HCT116 (cell line): ENCODE results near the gene TDRD10. TPM values are rescaled to one million over a fixed set of nuclear protein-coding genes. Genes with fewer than 3 reads are reported as not detected.

Experiments
- ATAC-seq: fragments of 200-7000 bp; cut with Tn5 transposase; 2 replicates; pipeline ENCODE4 v1.9.1; 2020; ENCODE audit warnings: mild to moderate bottlenecking, moderate library complexity
- BruUV-seq: library from RNA; stranded (reverse); fragments of 400-500 nt; replicated peaks from 2 replicates; lab custom pipeline; 2021; lab: Mats Ljungman, UMichigan
- CTCF ChIA-PET: fragments of 300-600 bp; sonication (Branson Sonifier 250); formaldehyde crosslinking; loops from one replicate; lab custom pipeline; 2021; ENCODE audit warnings: antibody characterized with exemption; lab: Charles Lee
- POLR2A ChIA-PET: fragments of 300-600, 350-600 bp; sonication (Branson Sonifier 250); formaldehyde crosslinking; loops from one replicate; lab custom pipeline; 2021; ENCODE audit warnings: antibody characterized with exemption; lab: Charles Lee
- RAD21 ChIA-PET, 2 experiments: fragments of 300-600 bp; sonication (Branson Sonifier 250); formaldehyde crosslinking; loops; one replicate each; lab custom pipeline; 2023; ENCODE audit warnings: low total read pairs in 2 of 2; ENCODE audit not compliant: uncharacterized antibody in 2 of 2, unreplicated experiment in 2 of 2, low non-redundant PET in 1 of 2; lab: Charles Lee
- DNase-seq: peaks from one replicate; pipeline ENCODE4 v3.0.0-alpha.2; 2010; ENCODE audit warnings: low read depth, low spot score
- H2AFZ ChIP-seq: fragments of 200-600 bp; shearing (Covaris generic), sonication (generic); 2 replicates; pipeline ENCODE4 v1.6.1; 2017; ENCODE audit warnings: low read depth, mixed run types, mixed read lengths, antibody characterized with exemption, low read length; ENCODE audit not compliant: poor library complexity, severe bottlenecking
- H3K27ac ChIP-seq: 2 replicates; pipeline ENCODE4 v1.5.1; 2012; ENCODE audit warnings: low read depth, low read length
- H3K27me3 ChIP-seq: fragments of 200-600 bp; sonication (generic); 2 replicates; pipeline ENCODE4 v1.6.1; 2016; ENCODE audit warnings: mixed run types, low read length, mixed read lengths; ENCODE audit not compliant: insufficient read depth
- H3K36me3 ChIP-seq, 2 experiments: fragments of 200-500 bp in 1 of 2; fragments of 200-600 bp in 1 of 2; sonication (Bioruptor generic) in 1 of 2; sonication (generic) in 1 of 2; 2 replicates each; pipeline versions ENCODE4 v1.5.1 to v1.6.1; 2014 to 2016; ENCODE audit warnings: low read length in 2 of 2, inconsistent platforms in 1 of 2, mixed read lengths in 1 of 2, mixed run types in 1 of 2; ENCODE audit not compliant: insufficient read depth in 2 of 2, control insufficient read depth in 1 of 2
- H3K4me1 ChIP-seq, 2 experiments: fragments of 200-600 bp in 1 of 2; sonication (generic) in 1 of 2; 2 replicates each; pipeline versions ENCODE4 v1.5.1 to v1.6.1; 2012 to 2017; ENCODE audit warnings: low read length in 2 of 2, inconsistent platforms in 1 of 2, mild to moderate bottlenecking in 1 of 2, mixed read lengths in 1 of 2, mixed run types in 1 of 2, moderate library complexity in 1 of 2; ENCODE audit not compliant: insufficient read depth in 2 of 2, control insufficient read depth in 1 of 2
- H3K4me2 ChIP-seq: fragments of 200-600 bp; sonication (generic); 2 replicates; pipeline ENCODE4 v1.6.1; 2017; ENCODE audit warnings: mixed run types, low read length, mixed read lengths
- H3K4me3 ChIP-seq, 2 experiments: fragments of 200-600 bp in 1 of 2; sonication (generic) in 1 of 2; replicated peaks in 1 of 2; 2 replicates each; pipeline ENCODE4 v1.5.1; 2011 to 2016; ENCODE audit warnings: low read length in 2 of 2, control low read depth in 1 of 2, low read depth in 1 of 2, mild to moderate bottlenecking in 1 of 2, mixed read lengths in 1 of 2, mixed run types in 1 of 2
- H3K79me2 ChIP-seq: fragments of 200-600 bp; sonication (generic); 2 replicates; pipeline ENCODE4 v1.6.1; 2017; ENCODE audit warnings: mild to moderate bottlenecking, mixed run types, low read length, moderate library complexity, mixed read lengths; ENCODE audit not compliant: insufficient read depth
- H3K9ac ChIP-seq: fragments of 200-600 bp; sonication (generic); 2 replicates; pipeline ENCODE4 v1.6.1; 2016; ENCODE audit warnings: low read length, mixed read lengths
- H3K9me2 ChIP-seq: fragments of 200-600 bp; sonication (generic), shearing (Covaris generic); 2 replicates; pipeline ENCODE4 v1.6.1; 2017; ENCODE audit warnings: mixed run types, mild to moderate bottlenecking, moderate library complexity; ENCODE audit not compliant: insufficient read depth
- H3K9me3 ChIP-seq, 2 experiments: fragments of 200-500 bp in 1 of 2; fragments of 200-600 bp in 1 of 2; sonication (Bioruptor generic) in 1 of 2; sonication (generic) in 1 of 2; 2 replicates each; pipeline ENCODE4 v1.6.1; 2014 to 2017; ENCODE audit warnings: low read length in 2 of 2, mixed read lengths in 2 of 2, inconsistent platforms in 1 of 2, low read depth in 1 of 2, mild to moderate bottlenecking in 1 of 2, mixed run types in 1 of 2, moderate library complexity in 1 of 2; ENCODE audit not compliant: control insufficient read depth in 1 of 2, insufficient read depth in 1 of 2
- H4K20me1 ChIP-seq: fragments of 200-600 bp; sonication (generic), shearing (Covaris generic); 2 replicates; pipeline ENCODE4 v1.6.1; 2017; ENCODE audit warnings: mixed run types, mild to moderate bottlenecking, moderate library complexity; ENCODE audit not compliant: insufficient read depth
- ATF3 ChIP-seq: IDR thresholded peaks from 2 replicates; pipeline ENCODE4 v1.6.1; 2012
- EGR1 ChIP-seq: IDR thresholded peaks from 2 replicates; pipeline ENCODE4 v1.6.1; 2012; ENCODE audit warnings: low read depth
- EZH2 ChIP-seq: fragments of 200-600 bp; sonication (generic); IDR thresholded peaks from 2 replicates; pipeline ENCODE4 v1.6.1; 2017; ENCODE audit warnings: antibody characterized with exemption, mixed run types
- POLR2A ChIP-seq: IDR thresholded peaks from 2 replicates; pipeline ENCODE4 v1.7.0; 2011; ENCODE audit warnings: borderline replicate concordance; ENCODE audit not compliant: insufficient read depth, insufficient read length; ENCODE audit errors: extremely low read depth
- REST ChIP-seq: IDR thresholded peaks from 2 replicates; pipeline ENCODE4 v1.6.1; 2012; ENCODE audit warnings: low read depth
- TCF7L2 ChIP-seq: IDR thresholded peaks from 2 replicates; pipeline ENCODE4 v1.7.0; 2011; ENCODE audit warnings: borderline replicate concordance, inconsistent platforms; ENCODE audit not compliant: insufficient read depth, insufficient read length; ENCODE audit errors: extremely low read depth
- intact Hi-C: fragments of 100-400 bp; cut with micrococcal nuclease; formaldehyde crosslinking; loops from 2 replicates; pipeline ENCODE4 v1.10.0; 2022
- total RNA-seq: library from RNA; stranded (reverse); gene quantifications from one replicate; pipeline ENCODE4 v1.2.1, GENCODE V29; 2021; ENCODE audit not compliant: unreplicated experiment

The TDRD10 gene
- total RNA-seq, 1 experiment from 2014 or later: not detected

DNA sequence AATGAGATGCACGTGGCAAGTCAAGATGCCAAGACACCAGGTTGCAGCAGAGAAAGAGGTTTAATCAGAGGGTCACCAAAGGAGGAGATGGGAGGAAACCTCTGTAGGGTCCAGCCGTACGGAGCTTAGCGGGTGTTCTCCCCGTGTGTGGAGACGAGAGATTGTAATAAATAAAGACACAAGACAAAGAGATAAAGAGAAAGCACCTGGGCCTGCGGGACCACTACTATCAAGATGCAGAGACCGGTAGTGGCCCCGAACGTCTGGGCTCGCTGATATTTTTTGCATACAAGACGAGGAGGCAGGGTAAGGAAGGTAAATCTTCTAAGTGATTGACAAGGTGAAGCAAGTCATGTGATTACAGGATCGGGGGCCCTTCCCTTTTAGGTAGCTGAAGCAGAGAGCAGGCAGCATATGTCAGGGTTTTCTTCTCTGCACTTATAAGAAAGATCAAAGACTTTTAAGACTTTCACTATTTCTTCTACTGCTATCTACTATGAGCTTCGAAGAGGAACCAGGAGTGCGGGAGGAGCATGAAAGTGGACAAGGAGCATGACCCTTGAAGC is 41.2 kb upstream of the TDRD10 start:
- Histone ChIP-seq H3K9me3 (no peaks in the 10 kb centered on the region), H3K9me2 (no peaks in the 10 kb centered on the region), H3K4me3 (no peak overlapping the region), H3K36me3 (no peaks in the 10 kb centered on the region), H3K9ac (no peak overlapping the region), H4K20me1 (no peaks in the 10 kb centered on the region), H3K79me2 (no peaks in the 10 kb centered on the region), H3K27ac (no peak overlapping the region), H3K4me2 (no peak overlapping the region), H2AFZ (no peak overlapping the region), H3K27me3 (no peaks in the 10 kb centered on the region)
- no peak for ATAC-seq
- no peak for DNase-seq
- BruUV-seq: no TSS peak
- intact Hi-C loops: no loop called here
- TF ChIP-seq EZH2 (no peak), TCF7L2 (no peak), REST (no peak), POLR2A (no peak), ATF3 (no peak), EGR1 (no peak)
- TF ChIP-seq, all 23 proteins: peak for 0
- CTCF ChIA-PET: interaction anchor here (0.5 kb wide), 1 partner anchor 111 kb away, joined by 3 read pairs; no protein-coding TSS in a partner anchor
- RAD21 ChIA-PET: no interaction called here
- H3K4me1 ChIP-seq: peaks cover 15 to 22% of the 10 kb centered on the region in 2 experiments
- POLR2A ChIA-PET: no interaction called here
